Natural killer cell treated with Interleukin-12 subunit alpha and Interleukin-12 subunit beta and Interleukin-15 and Interleukin-18, amount 100 ng/mL, for 72 hours (primary cell): ENCODE results near the gene ATG9A. TPM values are rescaled to one million over a fixed set of nuclear protein-coding genes. Genes with fewer than 3 reads are reported as not detected.
"Not testable (repeated sequence)": the region's sequence is repeated elsewhere in the genome, so short reads cannot be mapped to it uniquely, and the experiment has no call there.

ENCODE experiments used
- ATAC-seq, 2 donors: fragments of 150-1000 bp; cut with Tn5 transposase in 1 of 2; sonication (Bioruptor Pico), chemical (Tn5 transposase) in 1 of 2; 2 replicates each; pipeline ENCODE4 v1.10.0; 2021
- DNase-seq: peaks from one replicate; pipeline ENCODE4 v3.0.0; 2022; ENCODE audit warnings: low spot score
- H3K27ac Mint-ChIP-seq, 2 donors: 1 replicate in 1 of 2; 2 replicates in 1 of 2; pipeline ENCODE4 v1.8.0; 2022; ENCODE audit warnings: mixed read lengths in 2 of 2, mild to moderate bottlenecking in 1 of 2, moderate library complexity in 1 of 2
- H3K27me3 Mint-ChIP-seq, 2 donors: 1 replicate in 1 of 2; 2 replicates in 1 of 2; pipeline ENCODE4 v1.8.0; 2022; ENCODE audit warnings: mixed read lengths in 2 of 2
- H3K36me3 Mint-ChIP-seq: one replicate; pipeline ENCODE4 v1.8.0; 2022; ENCODE audit warnings: mixed read lengths
- H3K4me1 Mint-ChIP-seq, 2 donors: 1 replicate in 1 of 2; 2 replicates in 1 of 2; pipeline ENCODE4 v1.8.0; 2022; ENCODE audit warnings: low read depth in 2 of 2, mixed read lengths in 2 of 2, mild to moderate bottlenecking in 1 of 2
- H3K4me3 Mint-ChIP-seq: one replicate; pipeline ENCODE4 v1.8.0; 2022; ENCODE audit warnings: mixed read lengths
- H3K9me3 Mint-ChIP-seq: 2 replicates; pipeline ENCODE4 v1.8.0; 2022; ENCODE audit warnings: mixed read lengths
- total RNA-seq, 2 donors: library from RNA; stranded (reverse); gene quantifications; one replicate each; pipeline ENCODE4 v1.2.3, GENCODE V29; 2022

Gene ATG9A
- total RNA-seq, 2 donors from 2014 or later = 43.0 to 52.7 TPM

DNA sequence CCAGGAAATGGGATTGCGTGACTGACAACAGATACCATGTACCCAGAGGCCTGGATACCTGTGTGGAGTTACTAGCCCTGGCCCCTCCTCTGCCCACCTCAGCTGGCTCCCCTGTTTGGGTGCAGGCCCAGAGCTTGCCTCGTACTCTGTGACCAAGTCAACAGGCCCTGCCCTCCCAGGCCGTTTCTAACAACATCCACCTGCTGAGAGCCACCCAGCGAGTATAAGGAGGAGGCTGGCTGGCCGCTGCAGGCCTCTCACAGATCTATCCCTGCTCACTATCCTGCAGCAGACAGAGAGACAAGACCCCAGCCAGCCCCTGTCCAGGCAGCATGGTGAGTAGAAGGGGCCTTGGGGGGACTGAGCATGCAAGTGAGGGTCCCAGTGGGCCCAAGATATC lies 36.8 kb upstream of the ATG9A start:
- H3K27ac Mint-ChIP-seq = no peak overlapping the region
- no peaks in the 10 kb centered on the region for H3K9me3 Mint-ChIP-seq
- DNase-seq (no peak), ATAC-seq (no peak)
- no peaks in the 10 kb centered on the region for H3K4me1 Mint-ChIP-seq
- H3K4me3 Mint-ChIP-seq = no peak overlapping the region
- peaks cover 4 to 8% of the 10 kb centered on the region in 2 donors for H3K27me3 Mint-ChIP-seq
- H3K36me3 Mint-ChIP-seq = no peaks in the 10 kb centered on the region

DNA sequence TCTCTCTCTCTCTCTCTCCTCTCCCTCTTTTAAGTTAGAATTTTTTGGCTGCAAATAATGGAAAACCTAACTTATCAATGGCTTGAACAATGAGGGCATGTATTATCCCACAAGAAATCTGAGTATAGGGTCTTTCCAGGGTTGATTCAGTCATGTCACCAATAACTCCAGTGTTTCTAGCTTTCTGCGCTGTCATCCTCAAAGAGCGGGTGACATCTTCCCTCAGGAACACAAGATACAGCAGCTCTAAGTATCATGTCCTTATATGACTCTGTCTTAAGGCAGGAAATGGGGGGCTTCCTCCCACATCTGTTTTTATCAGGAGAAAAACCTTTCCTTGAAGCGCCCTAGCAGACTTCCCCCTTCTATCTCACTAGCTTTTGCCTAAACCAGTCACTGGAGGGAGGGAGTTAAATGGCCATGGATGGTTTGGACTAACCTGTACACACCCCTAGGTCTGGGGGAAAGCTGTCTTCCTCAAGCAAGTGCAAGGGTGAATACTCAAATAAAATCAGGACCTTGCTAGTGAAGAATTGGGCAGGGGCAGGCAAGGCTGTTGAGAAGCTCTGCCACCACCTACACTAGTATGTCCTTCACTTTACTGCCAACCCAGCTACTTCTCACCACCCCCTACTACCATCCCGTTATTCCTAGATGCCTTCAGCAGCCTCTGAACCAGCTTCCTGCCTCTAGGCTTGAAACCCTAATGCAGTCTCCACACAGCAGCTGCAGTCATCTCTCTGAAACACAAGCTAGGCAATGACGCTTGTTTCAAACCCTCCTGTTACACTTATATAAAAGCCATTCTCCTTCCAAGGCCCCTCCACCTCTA lies 31.8 kb upstream of the ATG9A start:
- peaks cover 16 to 25% of the 10 kb centered on the region in 2 donors for H3K27me3 Mint-ChIP-seq

GRCh38 chr2:219258942-219259341 lies 29.5 kb upstream of the ATG9A start:
- peaks cover 16 to 25% of the 10 kb centered on the region in 2 donors for H3K27me3 Mint-ChIP-seq
- H3K36me3 Mint-ChIP-seq, H3K9me3 Mint-ChIP-seq, H3K4me1 Mint-ChIP-seq, ATAC-seq, H3K27ac Mint-ChIP-seq, DNase-seq, H3K4me3 Mint-ChIP-seq: not testable (repeated sequence)

More for the DNA sequence above, 31.8 kb upstream of the ATG9A start:
- Mint-ChIP-seq H3K9me3 (no peaks in the 10 kb centered on the region), H3K27ac (no peak overlapping the region), H3K36me3 (no peaks in the 10 kb centered on the region), H3K4me3 (no peak overlapping the region), H3K4me1 (no peaks in the 10 kb centered on the region)
- ATAC-seq (no peak), DNase-seq (no peak)

DNA sequence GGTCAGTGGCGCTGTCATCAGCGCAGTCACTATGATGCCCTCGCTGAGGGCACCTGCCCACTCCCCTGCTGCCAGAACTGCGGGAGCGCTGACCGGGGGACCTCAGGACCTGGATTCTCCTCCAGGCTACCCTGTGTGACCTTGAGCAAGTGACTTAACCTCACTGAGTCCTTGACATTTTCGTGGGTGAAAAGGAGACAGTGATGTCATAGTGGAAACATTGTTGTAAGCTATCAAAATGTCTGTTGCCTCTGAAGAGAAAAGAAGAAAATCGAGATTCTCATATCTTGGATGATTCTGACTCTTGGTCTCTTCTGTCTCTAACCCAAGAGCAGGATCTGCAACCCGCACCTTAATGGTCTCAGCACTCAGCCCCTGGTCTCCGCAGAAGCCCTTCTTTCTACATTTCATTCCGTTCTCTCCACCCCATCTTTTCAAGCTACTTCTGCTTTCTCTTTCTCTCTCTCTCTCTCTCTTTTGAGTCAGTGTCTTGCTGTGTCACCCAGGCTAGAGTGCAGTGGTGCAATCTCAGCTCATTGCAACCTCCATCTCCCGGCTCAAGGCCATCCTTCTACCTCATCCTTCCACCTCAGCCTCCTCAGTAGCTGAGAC lies 25.3 kb upstream of the ATG9A start:
- peak; percentile 63 to 76 for ATAC-seq
- H3K4me3 Mint-ChIP-seq = peak overlapping the region; percentile 90
- H3K27me3 Mint-ChIP-seq = peaks cover 5% of the 10 kb centered on the region in 2 donors
- no peaks in the 10 kb centered on the region for H3K9me3 Mint-ChIP-seq
- H3K27ac Mint-ChIP-seq = peak overlapping the region; percentile 86 to 88
- DNase-seq = peak; percentile 77
- H3K4me1 Mint-ChIP-seq = peaks cover 42 to 43% of the 10 kb centered on the region in 2 donors
- H3K36me3 Mint-ChIP-seq = peaks cover 9% of the 10 kb centered on the region

- Mint-ChIP-seq H3K9me3 (no peaks in the 10 kb centered on the region), H3K4me1 (peaks cover 50% of the 10 kb centered on the region in 2 donors), H3K4me3 (peak within 1 kb of the TSS; percentile 90), H3K36me3 (peaks cover 9% of the 10 kb centered on the region), H3K27ac (peak within 1 kb of the TSS; percentile 88 to 93), H3K27me3 (peaks cover 0 to 3% of the 10 kb centered on the region in 2 donors)
- ATAC-seq (peak; percentile 88 to 92), DNase-seq (peak; percentile 92)
Measured at GRCh38 chr2:219253753-219254589, 24.5 kb upstream of the ATG9A start, which contains the start of gene TUBA4A. Gene TUBA4A (minus strand): TSS chr2:219253918. CDS start chr2:219253858, 60 bp downstream.

GRCh38 chr2:219252900-219253752 lies 23.7 kb upstream of the ATG9A start, which contains the start of gene TUBA4B:
Gene TUBA4B (plus strand): TSS chr2:219253243. CDS start chr2:219253408, 165 bp downstream.
- H3K36me3 Mint-ChIP-seq = peaks cover 9% of the 10 kb centered on the region
- ATAC-seq = peak; percentile 31 to 51
- peak within 1 kb of the TSS; percentile 90 for H3K4me3 Mint-ChIP-seq
- no peaks in the 10 kb centered on the region for H3K9me3 Mint-ChIP-seq
- H3K27ac Mint-ChIP-seq = peak within 1 kb of the TSS; percentile 88 to 93
- no peaks in the 10 kb centered on the region for H3K27me3 Mint-ChIP-seq
- H3K4me1 Mint-ChIP-seq = peaks cover 58% of the 10 kb centered on the region in 2 donors
- DNase-seq = no peak

- peaks cover 9% of the 10 kb centered on the region for H3K36me3 Mint-ChIP-seq
Measured at GRCh38 chr2:219252570-219252899, 23.1 kb upstream of the ATG9A start.

DNA sequence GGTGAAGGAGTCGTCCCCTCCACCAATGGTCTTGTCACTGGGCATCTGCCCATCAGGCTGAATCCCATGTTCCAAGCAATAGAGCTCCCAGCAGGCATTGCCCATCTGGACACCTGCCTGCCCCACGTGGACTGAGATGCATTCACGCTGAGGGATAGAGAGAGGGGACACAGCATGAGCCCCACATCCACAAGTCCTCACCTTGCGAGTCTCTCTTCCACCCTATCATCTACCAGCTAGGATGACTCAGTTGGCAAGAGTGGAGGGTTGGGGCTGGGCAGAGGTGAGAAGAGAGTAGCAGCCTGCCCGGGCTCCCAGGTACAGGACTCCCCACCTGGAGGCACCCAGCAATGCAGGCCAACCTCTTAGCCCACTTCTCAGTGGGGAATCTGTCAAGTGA lies 22.6 kb upstream of the ATG9A start:
- no peaks in the 10 kb centered on the region for H3K9me3 Mint-ChIP-seq
- H3K4me1 Mint-ChIP-seq = peaks cover 68 to 69% of the 10 kb centered on the region in 2 donors
- peaks cover 9% of the 10 kb centered on the region for H3K36me3 Mint-ChIP-seq
- ATAC-seq = no peak
- no peaks in the 10 kb centered on the region for H3K27me3 Mint-ChIP-seq
- no peak for DNase-seq
- H3K4me3 Mint-ChIP-seq = peak overlapping the region; percentile 90
- peak overlapping the region; percentile 88 to 93 for H3K27ac Mint-ChIP-seq

More at GRCh38 chr2:219252570-219252899, 23.1 kb upstream of the ATG9A start:
- peaks cover 64% of the 10 kb centered on the region in 2 donors for H3K4me1 Mint-ChIP-seq
- H3K27ac Mint-ChIP-seq = peak overlapping the region; percentile 88 to 93
- DNase-seq = no peak
- H3K27me3 Mint-ChIP-seq = no peaks in the 10 kb centered on the region
- H3K9me3 Mint-ChIP-seq = no peaks in the 10 kb centered on the region
- no peak for ATAC-seq
- peak overlapping the region; percentile 90 for H3K4me3 Mint-ChIP-seq

DNA sequence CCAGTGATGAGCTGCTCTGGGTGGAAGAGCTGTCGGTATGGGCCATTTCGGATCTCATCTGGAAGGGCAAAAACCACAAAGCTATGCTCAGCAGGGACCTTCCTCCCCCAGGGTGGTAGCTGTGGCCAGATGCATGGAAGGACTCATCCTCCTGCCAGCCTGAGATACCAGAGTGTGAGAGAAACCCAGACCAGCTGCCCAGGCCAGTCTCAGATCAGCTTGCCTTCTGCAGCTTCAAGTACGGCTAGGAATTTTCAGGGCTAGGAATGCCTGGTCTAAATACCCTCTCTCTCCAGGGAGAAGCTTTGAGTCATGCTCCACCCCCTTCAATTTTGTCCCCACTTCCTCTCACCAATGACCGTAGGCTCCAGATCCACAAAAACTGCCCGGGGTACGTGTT lies 22.2 kb upstream of the ATG9A start:
- H3K4me1 Mint-ChIP-seq = peaks cover 72 to 73% of the 10 kb centered on the region in 2 donors
- ATAC-seq (no peak), DNase-seq (no peak)
- H3K9me3 Mint-ChIP-seq = no peaks in the 10 kb centered on the region
- H3K27me3 Mint-ChIP-seq = no peaks in the 10 kb centered on the region
- peak overlapping the region; percentile 88 to 93 for H3K27ac Mint-ChIP-seq
- H3K4me3 Mint-ChIP-seq = peak overlapping the region; percentile 90
- peaks cover 9% of the 10 kb centered on the region for H3K36me3 Mint-ChIP-seq

- H3K27ac Mint-ChIP-seq = peak overlapping the region; percentile 92 to 94
- ATAC-seq = no peak
- H3K4me1 Mint-ChIP-seq = peaks cover 75 to 83% of the 10 kb centered on the region in 2 donors
- no peaks in the 10 kb centered on the region for H3K27me3 Mint-ChIP-seq
- H3K4me3 Mint-ChIP-seq = peak overlapping the region; percentile 90
- no peak for DNase-seq
- peaks cover 9% of the 10 kb centered on the region for H3K36me3 Mint-ChIP-seq
- no peaks in the 10 kb centered on the region for H3K9me3 Mint-ChIP-seq
Measured at GRCh38 chr2:219250049-219250781, 20.8 kb upstream of the ATG9A start.

DNA sequence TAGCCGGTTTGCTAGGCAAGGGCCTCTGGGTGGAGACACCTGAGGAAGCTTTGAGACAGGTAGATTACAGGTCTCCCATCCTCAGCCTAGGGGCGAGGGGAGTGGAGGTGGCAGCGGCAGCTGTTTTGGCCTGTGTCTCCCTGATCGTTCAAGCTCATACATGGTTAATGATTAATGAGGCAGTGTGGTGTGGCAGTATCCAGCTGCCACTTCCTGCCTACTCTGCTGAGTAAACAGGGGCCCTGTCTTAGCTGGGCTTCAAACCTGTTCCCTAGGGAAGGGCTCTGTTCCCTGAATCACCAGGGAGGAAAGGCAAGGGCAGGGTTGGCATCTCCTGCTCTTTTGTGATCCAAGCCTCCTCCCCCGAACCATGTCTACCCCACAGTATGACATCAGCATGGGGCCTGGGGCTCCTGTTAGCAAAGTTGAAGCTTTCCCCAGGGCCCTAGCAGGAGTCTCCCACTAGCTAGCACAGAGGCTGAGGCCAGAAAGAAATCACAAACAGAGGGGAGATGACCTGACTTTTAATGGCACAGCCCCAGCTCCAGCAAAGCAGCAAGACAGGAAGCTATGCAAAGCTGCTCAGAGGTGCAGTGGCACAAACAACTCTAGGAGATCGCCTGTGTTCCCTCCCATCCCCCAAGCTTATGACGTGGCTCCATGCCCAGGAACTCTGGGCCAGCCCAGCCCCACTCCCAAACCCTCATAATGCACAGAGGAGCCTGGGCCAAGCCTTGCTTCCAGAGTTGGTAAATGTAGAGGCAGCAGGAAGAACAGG lies 20.0 kb upstream of the ATG9A start:
- H3K4me1 Mint-ChIP-seq = peaks cover 77 to 81% of the 10 kb centered on the region in 2 donors
- peak overlapping the region; percentile 90 for H3K4me3 Mint-ChIP-seq
- H3K27me3 Mint-ChIP-seq = no peaks in the 10 kb centered on the region
- ATAC-seq (no peak), DNase-seq (no peak)
- H3K9me3 Mint-ChIP-seq = no peaks in the 10 kb centered on the region
- H3K36me3 Mint-ChIP-seq = peaks cover 9% of the 10 kb centered on the region
- peak overlapping the region; percentile 92 to 94 for H3K27ac Mint-ChIP-seq

- ATAC-seq (no peak), DNase-seq (no peak)
- peaks cover 9% of the 10 kb centered on the region for H3K36me3 Mint-ChIP-seq
- no peaks in the 10 kb centered on the region for H3K27me3 Mint-ChIP-seq
- H3K4me1 Mint-ChIP-seq = peaks cover 77 to 82% of the 10 kb centered on the region in 2 donors
- H3K27ac Mint-ChIP-seq = peak overlapping the region; percentile 92 to 94
- no peaks in the 10 kb centered on the region for H3K9me3 Mint-ChIP-seq
- H3K4me3 Mint-ChIP-seq = peak overlapping the region; percentile 90
Measured at GRCh38 chr2:219248845-219249202, 19.4 kb upstream of the ATG9A start.
